Kidney (tissue), 14 donors: ENCODE data around the gene AGRN. TPM values are rescaled to one million over a fixed set of nuclear protein-coding genes. Genes with fewer than 3 reads are reported as not detected.

Experiments
- DNase-seq, 5 donors: peaks; one replicate each; pipeline ENCODE4 v3.0.0-alpha.2; 2013 to 2020
- FAIRE-seq: peaks from 2 replicates; lab custom pipeline; 2012; peaks lifted over from hg19 to GRCh38; lab: Jason Lieb, UNC
- H3K27ac ChIP-seq, 2 donors: one replicate each; pipeline ENCODE4 v1.7.0; 2013; ENCODE audit warnings: low read depth in 2 of 2, low read length in 2 of 2, inconsistent platforms in 1 of 2
- H3K27me3 ChIP-seq: one replicate; pipeline ENCODE4 v1.7.1; 2013; ENCODE audit warnings: low read length, inconsistent platforms; ENCODE audit not compliant: control insufficient read depth, insufficient read depth
- H3K36me3 ChIP-seq, 3 donors: one replicate each; pipeline versions ENCODE4 v1.7.0 to v1.7.1; 2013; ENCODE audit warnings: low read length in 3 of 3, control low read depth in 1 of 3, inconsistent platforms in 1 of 3; ENCODE audit not compliant: insufficient read depth in 3 of 3, control insufficient read depth in 2 of 3
- H3K4me1 ChIP-seq, 3 donors: one replicate each; pipeline versions ENCODE4 v1.7.0 to v1.7.1; 2013; ENCODE audit warnings: low read length in 3 of 3, inconsistent platforms in 1 of 3, low read depth in 1 of 3; ENCODE audit not compliant: control insufficient read depth in 2 of 3, insufficient read depth in 2 of 3
- H3K4me3 ChIP-seq, 3 donors: one replicate each; pipeline versions ENCODE4 v1.7.0 to v1.8.1; 2013; ENCODE audit warnings: low read length in 3 of 3, control low read depth in 1 of 3, inconsistent platforms in 1 of 3
- H3K9ac ChIP-seq, 3 donors: one replicate each; pipeline versions ENCODE4 v1.7.0 to v1.7.1; 2013; ENCODE audit warnings: low read length in 3 of 3, control low read depth in 1 of 3, inconsistent platforms in 1 of 3
- H3K9me3 ChIP-seq, 3 donors: one replicate each; pipeline versions ENCODE4 v1.7.0 to v1.7.1; 2013; ENCODE audit warnings: low read length in 3 of 3, control low read depth in 1 of 3, inconsistent platforms in 1 of 3; ENCODE audit not compliant: control insufficient read depth in 2 of 3, insufficient read depth in 1 of 3
- intact Hi-C: fragments of 100-400 bp; cut with DNase I; formaldehyde crosslinking; loops from one replicate; pipeline ENCODE4 v1.11.1; 2022
- polyA plus RNA-seq: library from polyadenylated mRNA; stranded (reverse); fragments of 350-450 nt; fragmentation: Illumina TruSeq; extraction: RNeasy Lipid Tissue Mini Kit (QIAGEN cat#74804); gene quantifications from one replicate; pipeline ENCODE4 v1.2.3, GENCODE V29; 2014; ENCODE audit warnings: low read depth, low replicate concordance; ENCODE audit not compliant: insufficient read depth
- total RNA-seq: library from RNA; stranded (reverse); fragmentation: NEBNext Ultra II Directional; extraction: Animal tissue kit (Norgen Biotek cat#: 25700); gene quantifications from one replicate; pipeline ENCODE4 v1.2.1, GENCODE V29; 2021
- TF ChIP-seq, protein P1 (sequence below): IDR thresholded peaks from 3 replicates; pipeline ENCODE4 v1.5.1; 2012; ENCODE audit warnings: mild to moderate bottlenecking, moderate library complexity, borderline replicate concordance; ENCODE audit not compliant: insufficient read depth; ENCODE audit errors: extremely low read depth
- donor health status: control.
- donor health status: control.
- donor health status: control.
- donor health status: control.
- donor health status: control.
- donor health status: DM: yes; HTN: yes; CAD: no.
- donor health status: Normal renal cell carcinoma (clear cell type).

The AGRN gene
- total and polyA plus RNA-seq, 2 donors from 2014 or later = 78.5 to 261 TPM

DNA sequence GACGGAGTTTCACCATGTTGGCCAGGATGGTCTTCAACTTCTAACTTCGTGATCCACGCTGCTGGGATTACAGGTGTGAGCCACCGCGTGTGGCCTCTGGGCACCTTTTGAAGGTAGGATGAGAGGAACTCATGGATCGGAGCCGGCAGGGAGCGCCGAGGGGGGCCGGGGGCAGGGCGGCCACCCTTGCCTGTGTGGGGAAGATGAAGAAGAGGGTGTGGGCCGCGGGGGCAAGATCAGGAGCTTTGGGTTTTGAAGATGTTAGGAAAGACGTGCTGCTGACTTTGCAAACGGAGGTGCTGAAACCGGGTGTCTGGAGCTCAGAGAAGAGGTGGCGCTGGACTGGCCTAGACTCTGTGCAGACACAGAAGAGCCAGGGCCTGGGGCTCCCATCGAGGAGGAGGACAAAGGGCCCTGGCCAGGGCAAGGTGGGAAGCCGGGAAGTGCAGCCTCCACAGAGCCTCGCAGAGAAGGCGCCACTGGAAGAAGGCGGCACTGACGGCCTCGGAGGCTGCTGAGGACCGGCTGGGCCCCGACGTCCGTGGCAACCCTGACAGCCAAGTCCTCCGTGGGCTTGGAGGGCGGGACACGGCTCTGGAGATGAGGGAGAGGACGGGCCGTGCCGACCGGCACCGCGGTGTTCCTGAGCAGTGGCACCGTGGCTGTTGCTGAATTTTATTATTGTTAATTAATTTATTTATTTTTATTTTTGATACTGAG is 40.5 kb downstream of the AGRN start:
- no peaks in the 10 kb centered on the region for H3K9me3 ChIP-seq
- no peak overlapping the region for H3K4me3 ChIP-seq
- H3K36me3 ChIP-seq = no peaks in the 10 kb centered on the region
- no peak overlapping the region for H3K27ac ChIP-seq
- intact Hi-C loops = no loop called here
- FAIRE-seq = no peak
- peaks cover 0 to 12% (median 0%) of the 10 kb centered on the region in 3 donors for H3K4me1 ChIP-seq
- H3K27me3 ChIP-seq = peaks cover 6% of the 10 kb centered on the region
- H3K9ac ChIP-seq = no peak overlapping the region
- TF ChIP-seq, protein P1, sequence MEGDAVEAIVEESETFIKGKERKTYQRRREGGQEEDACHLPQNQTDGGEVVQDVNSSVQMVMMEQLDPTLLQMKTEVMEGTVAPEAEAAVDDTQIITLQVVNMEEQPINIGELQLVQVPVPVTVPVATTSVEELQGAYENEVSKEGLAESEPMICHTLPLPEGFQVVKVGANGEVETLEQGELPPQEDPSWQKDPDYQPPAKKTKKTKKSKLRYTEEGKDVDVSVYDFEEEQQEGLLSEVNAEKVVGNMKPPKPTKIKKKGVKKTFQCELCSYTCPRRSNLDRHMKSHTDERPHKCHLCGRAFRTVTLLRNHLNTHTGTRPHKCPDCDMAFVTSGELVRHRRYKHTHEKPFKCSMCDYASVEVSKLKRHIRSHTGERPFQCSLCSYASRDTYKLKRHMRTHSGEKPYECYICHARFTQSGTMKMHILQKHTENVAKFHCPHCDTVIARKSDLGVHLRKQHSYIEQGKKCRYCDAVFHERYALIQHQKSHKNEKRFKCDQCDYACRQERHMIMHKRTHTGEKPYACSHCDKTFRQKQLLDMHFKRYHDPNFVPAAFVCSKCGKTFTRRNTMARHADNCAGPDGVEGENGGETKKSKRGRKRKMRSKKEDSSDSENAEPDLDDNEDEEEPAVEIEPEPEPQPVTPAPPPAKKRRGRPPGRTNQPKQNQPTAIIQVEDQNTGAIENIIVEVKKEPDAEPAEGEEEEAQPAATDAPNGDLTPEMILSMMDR = no peak
- no peak for DNase-seq

DNA sequence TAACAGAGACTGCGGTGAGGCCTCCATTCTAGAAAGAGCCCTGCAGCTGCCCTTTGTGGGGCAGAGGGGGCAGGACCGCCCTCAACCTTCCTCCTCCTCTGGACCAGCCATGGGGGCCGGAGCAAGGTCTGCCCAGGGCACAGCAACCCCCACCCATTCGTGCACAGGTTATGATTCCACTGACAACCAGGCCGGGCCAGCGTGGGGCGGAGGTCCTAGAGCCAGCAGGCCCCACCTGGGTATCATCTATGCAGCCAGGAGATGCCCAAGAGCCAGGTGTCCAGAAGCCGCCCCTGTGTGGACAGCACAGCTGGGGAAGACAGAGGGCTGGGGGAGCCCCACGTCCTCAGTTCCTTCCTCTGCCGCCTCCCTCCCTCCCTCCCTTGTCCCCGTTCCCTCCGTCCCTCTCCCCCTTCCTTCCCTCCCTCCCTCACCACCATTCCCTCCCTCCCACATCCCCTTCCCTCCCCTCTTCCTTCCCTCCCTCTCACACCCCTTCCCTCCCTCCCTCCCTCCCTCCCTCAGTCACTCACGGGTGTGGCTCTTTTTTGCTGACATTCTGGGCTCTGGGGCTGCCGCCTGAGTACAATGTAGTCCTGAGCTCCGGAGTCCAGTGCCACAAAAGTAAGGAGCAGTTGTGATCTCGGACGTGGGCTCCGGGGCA is 41.9 kb downstream of the AGRN start:
- TF ChIP-seq, protein P1 = no peak
- H3K9ac ChIP-seq = no peak overlapping the region
- H3K9me3 ChIP-seq = no peaks in the 10 kb centered on the region
- H3K36me3 ChIP-seq = no peaks in the 10 kb centered on the region
- H3K4me3 ChIP-seq = no peak overlapping the region
- H3K4me1 ChIP-seq = peaks cover 0 to 12% (median 0%) of the 10 kb centered on the region in 3 donors
- H3K27ac ChIP-seq = no peak overlapping the region
- intact Hi-C loops = no loop called here
- FAIRE-seq (no peak), DNase-seq (peak in 1 of 5 donors; percentile 41)
- peaks cover 6% of the 10 kb centered on the region for H3K27me3 ChIP-seq

DNA sequence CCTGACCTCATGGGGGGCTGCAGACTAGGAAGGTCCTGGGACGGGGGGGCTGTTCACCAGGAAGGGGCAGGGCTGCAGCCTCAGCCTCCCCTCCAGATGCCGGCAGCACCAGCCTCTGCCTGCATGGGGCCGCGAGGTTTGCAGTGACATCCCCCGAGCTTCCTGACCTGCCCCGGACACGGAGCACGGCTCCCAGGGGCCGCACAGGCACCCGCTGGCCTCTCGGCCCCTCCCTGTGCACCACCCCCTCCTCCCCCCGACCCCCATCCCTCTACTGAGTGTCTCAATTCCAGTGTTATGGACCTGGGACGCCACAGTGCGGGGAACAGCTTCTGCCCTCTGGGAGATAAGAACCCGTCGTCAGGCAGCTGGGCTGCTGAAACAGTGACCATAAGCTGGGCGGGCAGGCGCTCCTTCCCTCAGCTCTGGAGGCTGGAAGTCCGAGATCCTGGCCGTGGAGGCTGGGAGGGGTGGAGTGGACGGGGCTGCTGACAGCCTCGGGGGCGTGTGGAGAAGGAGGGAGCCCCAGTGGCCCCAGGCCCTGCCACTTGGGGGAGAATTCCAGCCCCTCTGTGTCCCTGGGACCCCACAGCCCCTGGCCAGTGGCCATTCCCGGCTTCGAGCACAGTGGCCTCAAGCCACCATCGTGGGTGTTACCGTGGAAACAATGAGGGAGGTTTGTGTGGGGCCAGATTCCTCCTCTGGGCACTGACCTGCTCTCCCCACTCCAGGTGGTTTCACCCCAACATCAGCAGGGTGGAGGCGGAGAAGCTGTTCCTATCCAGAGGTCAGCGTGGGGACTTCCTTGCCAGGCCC is 42.6 kb downstream of the AGRN start:
- Histone ChIP-seq H3K27ac (no peak overlapping the region), H3K36me3 (no peaks in the 10 kb centered on the region), H3K4me1 (peaks cover 0 to 12% (median 0%) of the 10 kb centered on the region in 3 donors), H3K4me3 (no peak overlapping the region), H3K9ac (no peak overlapping the region), H3K9me3 (no peaks in the 10 kb centered on the region), H3K27me3 (peaks cover 6% of the 10 kb centered on the region)
- no peak for DNase-seq
- FAIRE-seq = no peak
- TF ChIP-seq, protein P1 = no peak
- intact Hi-C loops = no loop called here
